ENCODE results near the gene TOP1. TPM values are rescaled to one million over a fixed set of nuclear protein-coding genes. Genes with fewer than 3 reads are reported as not detected.
A peak's percentile ranks its signal among the peaks of the same experiment; 100 is the strongest.

TOP1 gene
- total RNA-seq, 2 donors from 2014 or later, result 77.5 to 81.2 TPM

DNA sequence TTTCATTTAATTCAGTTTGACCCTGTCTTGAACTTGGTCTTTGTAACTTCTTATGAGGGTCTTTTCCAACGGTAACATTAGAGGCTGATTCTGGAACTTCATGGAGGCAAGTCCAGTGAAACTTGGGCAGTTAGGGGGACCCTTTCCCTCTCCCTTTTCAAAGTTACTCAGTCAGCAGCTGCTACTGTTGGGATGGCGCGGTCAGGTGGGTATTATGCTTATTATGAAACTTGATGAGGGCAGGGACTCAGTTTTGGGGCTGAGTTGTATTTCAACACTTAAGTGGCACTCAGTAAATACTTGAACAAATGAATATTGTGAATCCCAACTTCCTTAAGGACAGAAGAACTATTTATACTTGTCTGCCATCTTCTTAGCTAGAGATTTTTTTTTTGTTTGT is 20.8 kb downstream of the TOP1 start:
- Mint-ChIP-seq H3K4me3 (peak overlapping the region; percentile 78), H3K9me3 (peaks cover 7% of the 10 kb centered on the region), H3K4me1 (ENCODE audit: low read depth in 2 of 2) (peaks cover 67 to 78% of the 10 kb centered on the region in 2 donors), H3K27ac (peak overlapping the region; percentile 73 to 84), H3K27me3 (no peaks in the 10 kb centered on the region), H3K36me3 (peaks cover 4% of the 10 kb centered on the region)
- ATAC-seq (no peak), DNase-seq (ENCODE audit: low spot score) (no peak)

DNA sequence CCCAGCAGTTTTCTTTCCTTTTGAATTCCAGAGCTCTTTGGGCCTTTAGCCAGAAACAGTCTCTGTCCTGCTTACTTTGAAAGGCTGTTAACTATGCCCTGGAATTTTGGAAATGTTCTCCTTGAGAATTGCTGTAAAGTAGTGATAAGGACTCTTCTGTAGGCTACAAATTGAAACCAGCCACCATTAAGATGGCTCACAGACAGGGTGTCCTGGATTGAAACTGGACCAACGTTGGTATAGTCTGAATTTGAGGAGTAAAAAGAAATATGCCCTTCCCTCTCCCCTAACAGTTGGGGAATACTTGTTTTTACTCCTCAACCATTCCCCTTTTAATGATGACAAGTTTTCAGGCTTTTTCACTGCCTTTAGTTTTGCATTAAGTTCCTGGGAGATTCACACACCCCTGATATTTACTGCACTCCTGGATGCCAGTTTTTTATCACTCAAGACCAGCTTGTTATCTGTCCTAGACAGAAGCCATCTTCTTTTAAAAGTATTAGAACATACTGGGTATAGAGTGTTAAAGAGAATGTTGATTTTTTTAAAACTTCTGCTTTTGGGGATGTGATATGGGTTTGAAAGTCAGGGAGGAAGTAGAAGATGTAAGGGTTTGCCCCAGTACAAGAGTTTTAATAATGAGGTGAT is 21.9 kb downstream of the TOP1 start:
- peak overlapping the region; percentile 73 to 84 for H3K27ac Mint-ChIP-seq
- no peaks in the 10 kb centered on the region for H3K27me3 Mint-ChIP-seq
- ATAC-seq (no peak), DNase-seq (ENCODE audit: low spot score) (no peak)
- peaks cover 7% of the 10 kb centered on the region for H3K9me3 Mint-ChIP-seq
- H3K4me1 Mint-ChIP-seq (ENCODE audit: low read depth in 2 of 2), result peaks cover 67 to 78% of the 10 kb centered on the region in 2 donors
- peak overlapping the region; percentile 78 for H3K4me3 Mint-ChIP-seq
- peaks cover 4% of the 10 kb centered on the region for H3K36me3 Mint-ChIP-seq

DNA sequence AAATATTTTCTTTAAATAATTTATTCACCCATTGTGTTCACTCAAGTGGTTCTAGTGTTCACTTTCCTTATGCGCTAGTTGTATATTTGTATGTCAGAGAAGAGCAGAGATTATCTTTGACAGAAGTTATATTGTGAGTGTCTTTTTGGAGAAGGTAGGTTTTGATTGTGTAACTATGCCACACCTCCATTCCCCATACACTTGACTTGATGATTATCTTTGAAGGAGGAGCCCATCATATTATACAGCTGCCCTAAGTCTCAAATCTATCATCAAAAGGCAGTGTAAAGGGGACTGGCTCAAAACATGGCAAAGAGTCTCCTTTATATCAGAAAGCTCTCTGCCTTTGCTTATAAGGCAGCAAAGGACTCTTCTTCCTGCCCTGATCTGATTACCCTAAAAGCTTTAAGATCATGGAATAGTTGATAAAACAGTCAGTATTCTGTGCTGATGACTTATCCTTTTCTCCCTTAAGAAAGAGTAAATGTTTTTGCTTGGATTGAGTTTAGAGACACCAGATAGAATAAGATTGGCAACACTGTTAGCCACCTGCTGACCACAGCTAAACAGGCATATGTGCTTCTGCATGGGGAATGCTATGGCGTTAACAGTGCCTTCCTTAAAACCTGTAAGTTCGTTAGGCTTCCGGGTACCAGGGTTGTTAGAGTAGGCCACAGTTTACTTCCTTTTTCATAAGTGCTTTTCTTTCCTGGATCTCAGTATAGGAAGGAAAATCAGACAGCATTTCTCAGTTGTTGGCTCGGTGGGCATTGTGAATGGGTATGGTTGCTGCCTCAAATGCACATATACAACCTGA is 22.6 kb downstream of the TOP1 start:
- Mint-ChIP-seq H3K27ac (peak overlapping the region; percentile 73 to 84), H3K4me3 (peak overlapping the region; percentile 64), H3K9me3 (peaks cover 7% of the 10 kb centered on the region), H3K27me3 (no peaks in the 10 kb centered on the region), H3K4me1 (ENCODE audit: low read depth in 2 of 2) (peaks cover 73 to 84% of the 10 kb centered on the region in 2 donors), H3K36me3 (peaks cover 4% of the 10 kb centered on the region)
- no peak for ATAC-seq
- DNase-seq (ENCODE audit: low spot score), result no peak

DNA sequence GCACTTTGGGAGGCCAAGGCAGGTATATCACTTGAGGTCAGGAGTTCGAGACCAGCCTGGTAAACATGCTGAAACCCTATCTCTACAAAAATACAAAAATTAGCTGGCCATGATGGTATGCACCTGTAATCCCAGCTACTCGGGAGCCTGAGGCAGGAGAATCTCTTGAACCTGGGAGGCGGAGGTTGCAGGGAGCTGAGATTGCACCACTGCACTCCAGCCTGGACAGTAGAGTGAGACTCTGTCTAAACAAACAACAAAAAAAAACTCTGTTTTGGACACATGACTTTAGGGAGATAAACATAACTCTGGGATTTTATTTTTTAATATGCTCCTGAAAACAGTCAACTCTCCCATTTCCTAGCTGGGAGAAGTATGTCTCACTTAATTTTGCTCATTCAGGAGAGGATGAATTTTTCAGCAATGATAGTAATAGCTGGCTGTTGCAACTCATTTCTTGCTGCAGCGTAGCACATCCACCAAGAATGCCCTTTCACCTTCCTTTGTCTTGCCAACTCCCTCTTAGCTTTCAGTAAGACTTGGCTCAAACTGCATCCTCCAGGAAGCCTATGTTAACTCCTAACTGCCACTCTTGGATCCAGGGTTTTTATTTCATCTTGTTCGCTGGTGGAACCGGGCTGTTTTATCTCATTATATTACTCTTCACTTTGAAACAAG is 24.3 kb downstream of the TOP1 start:
- Mint-ChIP-seq H3K9me3 (peaks cover 7% of the 10 kb centered on the region), H3K27me3 (no peaks in the 10 kb centered on the region), H3K4me1 (ENCODE audit: low read depth in 2 of 2) (peaks cover 63 to 72% of the 10 kb centered on the region in 2 donors), H3K36me3 (peaks cover 4% of the 10 kb centered on the region), H3K4me3 (no peak overlapping the region), H3K27ac (peak overlapping the region; percentile 73 to 84)
- no peak for ATAC-seq
- DNase-seq (ENCODE audit: low spot score), result no peak

DNA sequence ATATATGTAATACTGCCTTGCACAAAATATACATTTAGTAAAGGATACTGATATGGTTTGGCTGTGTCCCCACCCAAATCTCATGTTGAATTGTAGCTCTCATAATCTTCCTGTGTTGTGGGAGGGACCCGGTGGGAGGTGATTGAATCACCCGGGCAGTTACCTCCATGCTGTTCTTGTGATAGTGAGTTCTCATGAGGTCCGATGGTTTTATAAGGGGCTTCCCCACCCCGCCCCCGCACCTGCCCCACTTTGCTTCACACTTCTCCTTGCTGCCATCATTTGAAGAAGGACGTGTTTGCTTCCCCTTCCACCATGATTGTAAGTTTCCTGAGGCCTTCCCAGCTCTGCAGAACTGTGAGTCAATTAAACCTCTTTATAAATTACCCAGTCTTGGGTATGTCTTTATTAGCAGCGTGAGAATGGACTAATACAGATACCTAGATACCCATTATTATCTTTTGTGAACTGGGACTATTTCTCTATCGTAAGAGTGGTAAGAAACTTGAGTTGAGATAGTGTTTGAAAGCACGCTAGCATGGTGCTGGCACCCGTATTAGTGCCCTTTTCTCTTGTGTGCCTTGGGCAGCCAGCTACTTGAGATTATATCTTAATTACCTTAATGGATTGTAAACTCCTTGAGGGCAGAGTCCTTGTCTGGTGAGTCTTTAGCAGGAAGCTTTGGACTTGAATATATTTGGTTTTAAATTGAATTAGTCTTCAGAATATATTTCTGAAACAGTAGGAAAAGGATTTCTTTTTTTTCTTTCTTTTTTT is 25.6 kb downstream of the TOP1 start:
- Mint-ChIP-seq H3K27ac (peak overlapping the region in 1 of 2 donors; percentile 84), H3K36me3 (peaks cover 4% of the 10 kb centered on the region), H3K9me3 (peaks cover 7% of the 10 kb centered on the region), H3K27me3 (no peaks in the 10 kb centered on the region), H3K4me3 (no peak overlapping the region), H3K4me1 (ENCODE audit: low read depth in 2 of 2) (peaks cover 65 to 67% of the 10 kb centered on the region in 2 donors)
- no peak for ATAC-seq
- DNase-seq (ENCODE audit: low spot score), result no peak

DNA sequence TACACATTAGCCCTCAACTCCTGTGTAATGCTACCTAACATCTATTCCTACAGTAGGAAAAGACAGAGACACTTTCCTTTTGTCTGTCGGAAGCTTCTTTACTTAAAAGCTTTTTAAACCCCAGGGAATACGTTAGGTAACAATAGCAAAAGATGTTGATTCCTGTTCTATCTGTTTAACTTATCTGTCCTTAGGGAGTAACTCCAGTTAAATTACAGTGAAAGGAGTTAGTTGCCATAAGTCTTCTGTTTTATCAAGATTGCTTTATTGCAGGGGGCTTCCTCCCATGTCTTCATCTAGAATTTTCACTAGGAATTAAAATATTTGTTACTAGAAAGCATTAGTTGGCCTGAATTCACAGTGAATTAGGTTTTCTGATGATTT is 26.2 kb downstream of the TOP1 start:
- Mint-ChIP-seq H3K27me3 (no peaks in the 10 kb centered on the region), H3K36me3 (peaks cover 4% of the 10 kb centered on the region)
- ATAC-seq, result no peak

DNA sequence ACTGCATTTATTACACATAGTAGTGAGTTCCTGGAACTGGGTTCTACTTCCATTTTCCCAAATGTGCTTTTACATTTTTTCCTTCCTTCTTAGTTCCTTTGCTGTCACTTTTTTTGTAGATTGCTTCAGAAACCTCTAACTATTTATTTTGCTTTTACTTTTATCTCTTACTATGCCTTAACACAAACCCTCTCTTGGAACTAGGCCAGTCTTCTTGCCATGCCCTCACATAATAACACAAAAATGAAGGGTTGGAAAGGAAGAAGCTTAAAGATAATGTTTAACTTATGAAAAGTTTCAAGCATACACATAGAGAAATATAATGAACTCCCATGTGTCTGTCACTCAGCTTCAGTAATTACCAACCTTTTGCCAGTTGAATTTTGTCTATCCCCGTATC is 27.1 kb downstream of the TOP1 start:
- Mint-ChIP-seq H3K27ac (peak overlapping the region; percentile 9 to 62), H3K9me3 (peaks cover 7% of the 10 kb centered on the region), H3K4me3 (no peak overlapping the region), H3K4me1 (ENCODE audit: low read depth in 2 of 2) (peaks cover 54 to 60% of the 10 kb centered on the region in 2 donors), H3K36me3 (peaks cover 4% of the 10 kb centered on the region), H3K27me3 (no peaks in the 10 kb centered on the region)
- no peak for ATAC-seq
- no peak for DNase-seq (ENCODE audit: low spot score)

More for the DNA sequence above, 26.2 kb downstream of the TOP1 start:
- DNase-seq (ENCODE audit: low spot score), result no peak
- H3K4me1 Mint-ChIP-seq (ENCODE audit: low read depth in 2 of 2), result peaks cover 61 to 63% of the 10 kb centered on the region in 2 donors
- no peak overlapping the region for H3K4me3 Mint-ChIP-seq
- H3K27ac Mint-ChIP-seq, result peak overlapping the region in 1 of 2 donors; percentile 62
- peaks cover 7% of the 10 kb centered on the region for H3K9me3 Mint-ChIP-seq

DNA sequence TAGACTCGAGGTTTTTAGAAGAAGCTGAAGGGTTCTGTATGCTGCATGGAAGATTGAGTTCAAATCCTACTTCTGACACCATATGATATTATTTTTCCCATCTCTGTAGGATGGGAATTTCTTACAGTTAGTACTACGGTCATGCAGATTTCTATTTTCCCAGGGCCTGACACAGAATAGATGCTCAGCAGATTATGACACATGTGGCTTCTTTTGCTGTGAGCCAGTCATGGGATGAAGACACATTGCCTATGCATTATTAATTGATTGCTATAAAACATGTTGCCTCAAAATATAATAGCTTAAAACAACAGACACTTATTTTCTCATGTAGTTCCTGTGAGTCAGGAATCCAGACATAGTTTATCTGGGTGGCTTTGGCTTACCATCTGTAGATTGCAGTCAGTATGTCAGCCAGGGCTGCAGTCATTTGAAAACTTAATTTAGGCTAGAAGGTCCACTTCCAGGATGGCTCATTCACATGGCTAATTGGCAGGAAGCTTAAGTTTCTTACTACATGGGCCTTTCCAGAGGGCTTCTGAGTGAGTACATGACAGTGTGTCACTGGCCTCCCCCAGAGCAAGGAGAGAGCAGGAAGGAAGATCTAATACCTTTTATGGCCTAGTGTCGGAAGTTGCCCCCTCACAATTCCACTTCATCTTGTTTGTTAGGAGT is 29.5 kb downstream of the TOP1 start:
- DNase-seq (ENCODE audit: low spot score), result no peak
- no peak overlapping the region for H3K4me3 Mint-ChIP-seq
- peak; percentile 59 to 64 for ATAC-seq
- peaks cover 36 to 48% of the 10 kb centered on the region in 2 donors for H3K4me1 Mint-ChIP-seq (ENCODE audit: low read depth in 2 of 2)
- peaks cover 7% of the 10 kb centered on the region for H3K9me3 Mint-ChIP-seq
- H3K27me3 Mint-ChIP-seq, result no peaks in the 10 kb centered on the region
- peaks cover 15% of the 10 kb centered on the region for H3K36me3 Mint-ChIP-seq
- H3K27ac Mint-ChIP-seq, result peak overlapping the region in 1 of 2 donors; percentile 37

DNA sequence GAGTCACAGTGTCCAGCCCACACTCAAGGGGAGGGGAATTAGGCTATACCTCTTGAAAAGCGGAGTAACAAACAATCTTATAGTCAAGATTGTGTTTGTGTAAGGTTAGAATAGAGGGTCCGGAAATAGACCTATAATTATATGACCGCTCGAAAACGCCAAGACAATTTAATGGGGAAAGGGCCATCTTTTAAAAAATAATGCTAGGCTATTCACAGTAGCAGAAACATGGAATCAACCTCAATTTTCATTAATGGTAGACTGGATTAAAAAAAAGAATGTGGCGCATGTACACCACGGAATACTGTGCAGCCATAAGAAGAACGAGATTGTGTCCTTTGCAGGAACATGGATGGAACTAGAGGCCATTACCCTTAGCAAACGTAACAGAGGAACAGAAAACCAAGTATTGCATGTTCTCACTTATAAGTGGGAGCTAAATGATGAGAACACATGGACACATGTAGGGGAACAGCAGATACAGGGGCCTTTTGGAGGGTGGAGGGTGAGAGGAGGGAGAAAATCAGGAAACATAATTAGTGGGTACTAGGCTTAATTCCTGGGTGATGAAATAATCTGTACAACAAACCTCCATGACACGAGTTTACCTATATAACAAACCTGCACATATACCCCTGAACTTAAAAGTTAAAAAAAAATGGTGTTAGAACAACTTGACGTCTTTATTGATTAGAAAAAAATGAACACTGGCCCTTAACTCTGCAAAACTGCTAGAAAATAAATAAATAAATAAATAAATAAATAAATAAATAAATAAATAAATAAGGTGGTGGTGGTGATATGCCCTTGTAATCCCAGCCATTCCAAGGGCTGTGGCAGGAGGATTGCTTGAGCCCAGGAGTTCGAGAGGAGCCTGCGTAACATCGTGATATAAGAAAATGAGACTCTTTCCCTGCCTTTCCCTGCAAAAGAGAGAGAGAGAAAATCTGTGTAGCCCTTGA is 30.3 kb downstream of the TOP1 start:
- Mint-ChIP-seq H3K9me3 (peaks cover 4% of the 10 kb centered on the region), H3K4me3 (no peak overlapping the region), H3K27me3 (no peaks in the 10 kb centered on the region), H3K27ac (peak overlapping the region in 1 of 2 donors; percentile 37), H3K36me3 (peaks cover 20% of the 10 kb centered on the region), H3K4me1 (ENCODE audit: low read depth in 2 of 2) (peaks cover 35 to 47% of the 10 kb centered on the region in 2 donors)
- DNase-seq (ENCODE audit: low spot score) (no peak), ATAC-seq (no peak)

DNA sequence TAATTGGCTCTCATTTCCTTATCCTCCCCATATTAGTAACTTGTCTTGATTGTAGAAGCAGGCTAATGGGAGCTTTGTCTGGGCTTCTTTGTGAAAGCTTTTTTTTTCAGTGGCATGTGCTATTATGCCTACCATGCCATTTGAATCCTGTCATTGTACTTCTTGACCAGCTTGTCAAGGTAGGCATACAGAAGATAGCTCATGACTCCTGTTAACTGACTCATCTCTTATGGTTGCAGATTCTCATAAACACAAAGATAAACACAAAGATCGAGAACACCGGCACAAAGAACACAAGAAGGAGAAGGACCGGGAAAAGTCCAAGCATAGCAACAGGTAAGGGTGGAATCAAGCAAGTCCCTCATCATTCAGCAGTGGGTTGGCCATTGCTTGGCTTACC is 32.5 kb downstream of the TOP1 start:
- Mint-ChIP-seq H3K4me3 (no peak overlapping the region), H3K27ac (no peak overlapping the region), H3K36me3 (peaks cover 26% of the 10 kb centered on the region), H3K27me3 (no peaks in the 10 kb centered on the region), H3K9me3 (no peaks in the 10 kb centered on the region), H3K4me1 (ENCODE audit: low read depth in 2 of 2) (peaks cover 34 to 44% of the 10 kb centered on the region in 2 donors)
- ATAC-seq (no peak), DNase-seq (ENCODE audit: low spot score) (no peak)

DNA sequence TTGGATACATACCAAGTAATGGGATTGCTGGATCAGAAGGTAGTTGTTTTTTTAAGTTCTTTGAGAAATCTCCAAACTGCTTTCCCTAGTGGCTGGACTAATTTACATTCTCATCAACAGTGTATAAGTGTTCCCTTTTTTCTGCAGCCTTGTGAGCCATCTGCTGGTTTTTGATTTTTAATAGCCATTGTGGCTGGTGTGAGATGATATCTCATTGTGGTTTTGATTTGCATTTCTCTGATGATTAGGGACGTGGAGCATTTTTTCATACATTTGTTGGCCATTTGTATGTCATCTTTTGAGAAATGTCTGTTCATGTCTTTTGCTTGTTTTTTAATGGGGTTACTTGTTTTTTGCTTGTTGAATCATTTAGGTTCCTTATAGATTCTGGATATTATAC is 34.8 kb downstream of the TOP1 start:
- Mint-ChIP-seq H3K27me3 (no peaks in the 10 kb centered on the region), H3K36me3 (peaks cover 31% of the 10 kb centered on the region), H3K4me1 (ENCODE audit: low read depth in 2 of 2) (peaks cover 34 to 46% of the 10 kb centered on the region in 2 donors), H3K27ac (no peak overlapping the region), H3K9me3 (no peaks in the 10 kb centered on the region), H3K4me3 (no peak overlapping the region)
- DNase-seq (ENCODE audit: low spot score), result no peak
- ATAC-seq, result no peak

DNA sequence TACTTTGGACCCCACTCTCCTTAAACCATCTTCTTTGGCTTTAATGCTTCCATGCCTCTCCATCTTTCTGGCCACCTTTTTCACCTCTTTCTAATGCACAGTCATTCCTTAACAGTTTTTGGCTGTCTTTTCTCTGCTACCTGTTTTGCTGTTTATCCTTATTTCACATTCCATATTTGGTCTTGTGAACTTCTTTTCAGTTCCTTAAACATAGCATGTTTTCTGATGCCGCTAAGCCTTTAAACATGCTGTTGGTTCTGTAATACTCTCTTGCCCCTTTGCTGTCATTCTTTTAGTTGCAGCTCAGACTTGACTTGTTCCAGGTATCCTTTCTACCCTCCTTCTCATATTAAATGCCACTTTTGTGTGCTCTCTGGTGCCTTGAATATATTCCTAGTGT is 35.8 kb downstream of the TOP1 start:
- Mint-ChIP-seq H3K36me3 (peaks cover 31% of the 10 kb centered on the region), H3K4me1 (ENCODE audit: low read depth in 2 of 2) (peaks cover 31 to 39% of the 10 kb centered on the region in 2 donors), H3K27me3 (no peaks in the 10 kb centered on the region), H3K9me3 (no peaks in the 10 kb centered on the region), H3K27ac (no peak overlapping the region), H3K4me3 (no peak overlapping the region)
- DNase-seq (ENCODE audit: low spot score) (no peak), ATAC-seq (no peak)
